HG03025 (cell line): ENCODE data around the gene LEMD1.
"Not testable (repeated sequence)": the region's sequence is repeated elsewhere in the genome, so short reads cannot be mapped to it uniquely, and the experiment has no call there.

Experiments used
- ATAC-seq: cut with Tn5 transposase; IDR thresholded peaks from one replicate; pipeline ENCODE4 v1.9.1; 2021; ENCODE audit warnings: mild to moderate bottlenecking, moderate library complexity; ENCODE audit not compliant: unreplicated experiment, low FRiP score

LEMD1 gene

DNA sequence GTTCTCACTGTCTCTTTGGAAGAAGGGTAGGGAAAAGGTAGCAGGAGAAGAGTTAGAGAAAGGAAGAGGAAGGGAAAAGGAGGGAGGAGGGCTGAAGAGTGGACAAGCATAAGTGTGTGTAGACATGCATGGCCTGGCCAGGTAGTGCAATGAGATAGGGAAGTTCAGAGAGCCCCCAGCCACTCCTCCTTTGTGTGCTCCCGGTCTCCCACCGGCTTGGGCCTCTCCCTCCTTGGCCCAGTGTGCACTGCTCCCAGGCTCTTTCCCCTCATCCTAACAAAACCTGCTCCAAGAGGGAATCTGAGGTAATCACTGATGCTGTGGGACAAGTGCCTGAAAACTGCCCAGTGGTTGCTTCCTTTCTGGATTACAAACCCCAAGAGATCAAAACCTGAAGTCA, 10.3 kb upstream of the LEMD1 start:
- no peak for ATAC-seq

GRCh38 chr1:205430696-205431305, 8.9 kb upstream of the LEMD1 start:
- ATAC-seq = no peak

DNA sequence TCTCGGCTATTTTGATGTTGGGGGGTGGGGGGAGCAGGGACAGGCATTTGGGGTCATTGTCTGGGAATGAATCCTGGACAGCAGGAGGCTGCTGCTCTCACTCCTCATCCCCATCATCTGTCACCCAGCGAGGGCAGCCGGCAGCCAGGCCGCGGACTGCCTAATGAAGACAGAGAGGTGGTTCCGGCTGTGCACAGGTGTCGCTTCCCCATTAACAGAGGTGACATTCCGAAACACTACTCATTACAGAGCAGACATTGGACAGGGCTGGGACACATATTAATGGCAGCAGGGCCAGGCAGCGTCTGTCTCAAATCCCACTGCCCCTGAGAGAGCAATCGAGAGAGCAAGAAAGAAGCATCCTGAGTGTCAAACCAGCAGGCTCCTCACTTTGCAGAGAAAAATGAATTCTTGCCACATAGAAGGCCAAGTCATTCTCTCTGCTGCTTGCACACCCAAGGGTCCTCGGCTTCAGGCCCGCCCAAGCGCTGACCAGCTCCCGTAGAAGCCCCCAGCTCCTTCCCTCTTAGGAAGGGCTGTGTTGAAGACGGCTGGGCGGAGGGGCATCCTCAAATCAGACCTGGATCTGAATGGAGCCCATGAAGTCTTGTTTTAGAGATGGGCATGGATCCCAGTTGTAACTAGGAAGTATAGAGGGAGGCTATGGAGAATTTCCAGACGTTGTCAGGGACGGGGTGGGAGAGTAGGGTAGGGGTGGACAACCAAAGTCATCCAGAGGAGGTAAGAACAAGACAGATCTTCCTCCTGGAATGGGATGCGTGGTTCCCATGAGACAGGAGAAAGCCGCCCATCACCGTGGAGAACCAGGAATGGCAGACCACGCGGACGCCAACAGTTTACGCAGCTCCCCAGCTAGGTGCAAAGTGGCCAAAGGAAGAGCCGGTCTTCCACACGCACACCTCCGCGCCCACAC, 8.2 kb upstream of the LEMD1 start:
- no peak for ATAC-seq

DNA sequence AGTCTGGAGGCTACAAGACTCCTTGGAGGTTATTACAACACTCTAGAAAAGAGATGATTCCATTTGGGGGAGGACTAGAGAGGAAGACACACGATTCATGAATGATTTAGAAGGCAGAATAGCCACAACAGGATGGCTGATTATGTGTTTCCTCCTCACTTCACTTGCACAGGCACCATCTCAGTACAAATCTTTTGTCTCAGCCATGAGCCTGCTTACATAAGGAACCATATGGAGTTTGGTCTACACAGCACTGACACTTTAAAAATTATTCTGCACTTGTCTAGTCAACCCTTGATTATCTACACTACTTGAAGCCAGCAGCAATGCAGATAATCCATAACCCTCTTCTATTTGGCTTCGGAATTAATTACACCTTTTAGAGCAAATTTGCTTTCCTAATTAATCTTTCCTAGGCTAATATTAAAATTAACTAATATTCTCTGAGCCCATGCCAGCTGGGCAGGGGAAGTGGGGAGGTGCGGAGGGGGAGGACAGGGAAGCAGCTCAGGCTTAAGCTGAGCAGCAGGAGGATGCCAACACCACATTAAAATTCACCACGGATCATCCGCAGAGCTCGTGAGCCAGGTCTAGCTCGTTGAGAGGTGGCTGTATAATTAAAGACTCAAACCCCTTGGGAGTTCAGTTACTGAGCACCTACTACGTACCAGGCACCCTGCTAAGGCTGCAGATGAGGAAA, 3.2 kb upstream of the LEMD1 start:
- no peak for ATAC-seq

- ATAC-seq = no peak
Observed at GRCh38 chr1:205423814-205424399, 2.1 kb upstream of the LEMD1 start.

GRCh38 chr1:205422993-205423642, 1.3 kb upstream of the LEMD1 start:
- ATAC-seq = no peak

GRCh38 chr1:205420938-205421337, 918 bp downstream of the LEMD1 start:
- no peak for ATAC-seq

DNA sequence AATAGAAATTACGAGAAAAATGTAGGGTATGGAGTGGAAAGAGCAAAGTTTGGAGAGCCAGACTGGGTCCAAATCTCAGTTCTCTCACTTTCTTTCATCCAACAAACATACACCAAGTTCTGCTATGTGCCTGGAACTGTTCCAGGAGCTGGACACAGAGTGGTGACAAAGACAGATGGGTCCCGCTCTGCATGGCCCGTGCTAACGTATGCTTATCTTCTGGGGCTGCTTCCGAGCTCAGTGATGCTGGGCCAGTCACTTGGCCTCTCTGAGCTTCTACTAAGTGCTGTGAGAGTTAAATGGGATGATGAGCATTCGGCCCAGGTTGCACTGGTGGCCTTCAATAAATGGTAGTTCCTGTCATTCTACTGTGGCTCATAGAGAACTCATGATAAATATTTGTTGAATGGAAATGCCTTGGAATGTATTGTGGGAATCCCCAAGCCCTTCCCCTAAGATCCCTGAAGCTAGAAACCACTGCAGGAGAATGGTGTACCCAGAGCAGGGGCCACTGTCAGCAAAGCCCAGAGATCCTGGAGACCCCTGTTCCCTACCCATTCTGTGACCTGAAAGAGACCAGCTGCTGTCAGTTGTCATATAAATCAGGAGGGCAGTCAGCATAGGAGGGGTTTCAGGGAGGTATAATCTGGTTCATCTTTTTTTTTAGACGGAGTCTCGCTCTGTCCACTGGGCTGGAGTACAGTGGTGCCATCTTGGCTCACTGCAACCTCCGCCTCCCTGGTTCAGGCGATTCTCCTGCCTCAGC, 3.8 kb downstream of the LEMD1 start:
- ATAC-seq = no peak

DNA sequence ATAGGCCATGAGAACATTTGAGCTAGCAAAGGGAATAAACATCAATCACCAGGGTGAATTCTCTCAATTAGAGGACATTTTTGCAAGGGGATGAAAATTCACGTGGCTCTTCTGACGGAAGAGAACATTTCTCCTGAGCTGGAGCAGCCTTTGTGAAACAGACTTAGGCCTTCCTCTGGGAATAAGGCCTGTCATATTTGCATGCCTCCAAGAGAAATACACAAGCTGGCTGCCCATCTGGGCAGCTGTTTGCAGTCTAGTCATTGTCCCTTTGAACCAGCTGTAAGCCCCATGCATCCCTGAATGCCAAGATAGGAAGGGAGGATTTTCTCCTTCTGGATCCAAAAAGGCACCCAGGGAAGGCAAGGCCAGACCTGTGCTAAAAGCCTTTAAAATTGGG, 5.5 kb downstream of the LEMD1 start:
- ATAC-seq = no peak

DNA sequence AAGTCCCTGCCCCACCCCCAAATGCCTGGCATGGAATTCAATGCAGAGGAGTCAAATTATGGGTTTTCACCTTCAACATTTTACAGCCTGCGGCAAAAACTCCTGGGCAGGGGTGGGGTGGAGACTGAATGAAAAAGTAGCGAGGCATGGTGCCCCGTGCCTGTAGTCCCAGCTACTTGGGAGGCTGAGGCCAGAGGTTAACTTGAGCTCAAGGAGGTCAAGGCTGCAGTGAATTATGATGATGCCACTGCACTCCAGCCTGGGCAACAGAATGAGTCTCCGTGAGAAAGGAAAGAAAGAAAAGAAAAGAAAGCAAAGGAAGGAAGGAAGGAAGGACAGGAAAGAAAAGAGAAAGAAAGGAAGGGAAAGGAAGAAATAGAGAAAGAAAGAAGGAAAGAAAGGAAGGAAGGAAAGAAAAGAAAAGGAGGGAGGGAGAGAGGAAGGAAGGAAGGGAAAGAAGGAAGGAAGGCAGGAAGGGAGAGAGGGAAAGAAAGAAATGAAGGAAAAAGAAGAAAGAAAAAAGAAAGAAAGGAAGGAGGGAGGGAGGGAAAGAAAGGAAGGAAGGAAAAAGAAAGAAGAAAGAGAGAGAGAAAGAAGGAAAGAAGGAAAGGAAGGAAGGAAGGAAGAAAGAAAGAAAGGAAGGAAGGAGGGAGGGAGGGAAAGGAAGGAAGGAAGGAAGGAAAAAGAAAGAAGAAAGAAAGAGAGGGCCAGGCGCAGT, 11.1 kb downstream of the LEMD1 start:
- no peak for ATAC-seq

- ATAC-seq = no peak
Observed at GRCh38 chr1:205407970-205408369, 13.9 kb downstream of the LEMD1 start.

DNA sequence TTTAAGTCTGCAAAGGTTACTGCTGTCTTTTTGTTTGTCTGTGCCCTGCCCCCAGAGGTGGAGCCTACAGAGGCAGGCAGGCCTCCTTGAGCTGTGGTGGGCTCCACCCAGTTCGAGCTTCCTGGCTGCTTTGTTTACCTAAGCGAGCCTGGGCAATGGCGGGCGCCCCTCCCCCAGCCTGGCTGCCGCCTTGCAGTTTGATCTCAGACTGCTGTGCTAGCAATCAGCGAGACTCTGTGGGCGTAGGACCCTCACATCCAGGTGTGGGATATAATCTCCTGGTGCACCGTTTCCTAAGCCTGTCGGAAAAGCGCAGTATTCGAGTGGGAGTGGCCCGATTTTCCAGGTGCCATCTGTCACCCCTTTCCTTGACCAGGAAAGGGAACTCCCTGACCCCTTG, 15.6 kb downstream of the LEMD1 start:
- ATAC-seq = not testable (repeated sequence)

GRCh38 chr1:205404484-205404883, 17.4 kb downstream of the LEMD1 start:
- ATAC-seq = not testable (repeated sequence)

DNA sequence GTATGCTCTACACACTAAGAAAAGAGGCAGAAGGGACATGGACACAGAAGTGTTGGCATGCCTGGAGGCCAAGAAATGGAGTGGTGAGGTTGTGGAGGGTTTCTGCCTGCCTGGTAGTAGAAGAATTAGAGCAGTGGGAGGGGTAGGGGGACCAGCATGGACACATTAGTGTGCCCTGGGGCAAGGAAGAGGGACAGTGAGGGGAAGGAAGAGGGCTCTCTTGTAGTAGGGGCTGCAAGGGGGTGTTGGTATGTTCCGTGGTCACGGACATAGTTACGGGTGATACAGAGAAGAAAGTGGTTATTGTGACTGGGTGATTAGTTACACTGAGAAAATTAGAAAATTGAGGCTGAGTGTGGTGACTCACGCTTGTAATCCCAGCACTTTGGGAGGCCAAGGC, 23.3 kb downstream of the LEMD1 start:
- no peak for ATAC-seq

DNA sequence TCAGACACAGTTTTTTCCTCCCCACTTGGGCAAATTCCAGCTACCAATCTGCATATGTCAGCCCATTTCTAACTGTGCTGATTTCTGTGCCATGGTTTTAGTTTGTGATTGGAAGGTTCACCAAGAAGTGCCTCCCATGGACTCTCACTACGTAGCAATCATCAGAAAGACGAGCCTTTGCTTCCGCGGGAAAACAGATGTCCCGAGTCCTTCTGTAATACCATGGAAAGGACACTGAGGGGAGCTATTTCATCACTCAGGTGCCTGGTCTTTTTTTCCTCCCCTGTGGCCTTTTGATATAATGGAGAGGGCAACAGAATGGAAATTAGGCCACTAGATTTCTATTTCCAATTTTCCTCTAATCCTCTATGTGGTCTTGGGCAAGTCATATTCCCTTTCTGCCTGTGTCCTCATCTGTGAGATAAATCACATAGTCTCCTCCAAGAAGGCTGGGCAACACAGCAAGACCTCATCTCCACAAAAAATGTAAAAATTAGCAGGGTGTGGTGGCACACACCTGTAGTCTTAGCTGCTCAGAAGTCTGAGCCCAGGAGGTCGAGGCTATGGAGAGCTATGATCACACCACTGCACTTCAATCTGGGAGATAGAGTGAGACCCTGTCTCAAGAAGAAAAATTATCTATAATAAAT, 24.8 kb downstream of the LEMD1 start:
- ATAC-seq = no peak

- no peak for ATAC-seq
Observed at GRCh38 chr1:205395616-205396015, 26.2 kb downstream of the LEMD1 start.

DNA sequence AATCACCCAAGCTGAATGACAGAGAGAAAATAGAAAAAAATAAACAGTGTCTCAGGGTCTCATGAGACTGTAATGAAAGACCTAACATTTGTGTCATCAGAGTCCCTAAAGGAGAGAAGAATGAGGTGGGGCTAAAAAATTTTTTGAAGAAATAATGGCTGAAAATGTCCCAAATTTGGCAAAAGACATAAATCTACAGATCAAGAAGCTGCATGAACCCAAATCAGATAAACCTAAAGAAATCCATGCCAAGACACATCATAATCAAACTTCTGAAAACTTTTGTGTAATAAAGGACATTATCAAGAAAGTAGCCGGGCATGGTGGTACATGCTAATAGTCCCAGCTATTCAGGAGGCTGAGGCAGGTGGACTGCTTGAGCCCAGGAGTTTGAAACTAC, 29.2 kb downstream of the LEMD1 start:
- ATAC-seq = no peak

DNA sequence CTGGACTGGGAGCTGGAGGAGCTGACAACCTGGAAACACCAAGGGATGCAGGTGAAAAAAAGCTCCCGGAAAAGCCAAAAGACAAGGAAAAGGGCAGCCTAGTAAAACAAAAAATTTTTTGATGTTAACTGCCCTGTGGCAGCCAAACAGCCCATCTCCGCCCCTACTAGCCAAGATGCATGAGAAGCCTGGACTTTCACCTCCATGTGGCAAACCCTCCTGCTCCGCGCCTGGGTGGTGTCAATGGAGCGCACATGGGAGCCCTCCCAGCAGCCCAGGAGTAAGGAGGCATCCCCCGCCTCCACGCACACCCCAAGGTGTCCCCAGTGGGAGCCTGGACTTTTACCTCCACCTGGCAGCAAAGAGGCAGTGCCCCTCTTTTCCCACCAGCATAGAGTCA, 30.5 kb downstream of the LEMD1 start:
- no peak for ATAC-seq

- ATAC-seq = no peak
Observed at GRCh38 chr1:205387845-205388244, 34.0 kb downstream of the LEMD1 start.
